ENCODE data around the gene CRLF1. TPM values are rescaled to one million over a fixed set of nuclear protein-coding genes. Genes with fewer than 3 reads are reported as not detected.

Gene CRLF1
- total and polyA plus RNA-seq, 2 of the 8 experiments (the other 6 are each of a cell fraction or from before 2014, with no cell fraction given): 7.2 to 10.3 TPM

- TF ChIP-seq EP300 (IDR thresholded peaks at IDR 0.05; ENCODE audit: borderline replicate concordance in 1 of 2, low read depth in 2 of 2, low read length in 2 of 2) (no peak), BACH1 (IDR thresholded peaks at IDR 0.05; ENCODE audit: low read length) (no peak), MAFK (IDR thresholded peaks at IDR 0.05; ENCODE audit: low read depth, low read length) (no peak), E2F6 (IDR thresholded peaks at IDR 0.05) (no peak), POU5F1 (IDR thresholded peaks at IDR 0.05; ENCODE audit: low read depth, low read length) (no peak)
Measured at GRCh38 chr19:18586306-18586705, 20.3 kb downstream of the CRLF1 start (continued).

Data from H1 (cell line).